Ramos (cell line): ENCODE data around the gene GOLGA6A.
"Not testable (repeated sequence)": the region's sequence is repeated elsewhere in the genome, so short reads cannot be mapped to it uniquely, and the experiment has no call there.

ENCODE experiments used
- in situ Hi-C: fragments of 300-500 bp; cut with MboI; formaldehyde crosslinking; loops from one replicate; pipeline ENCODE4 v1.14.3; 2022; ENCODE audit warnings: low sequenced_read_pairs; ENCODE audit not compliant: unreplicated experiment

Gene GOLGA6A

DNA sequence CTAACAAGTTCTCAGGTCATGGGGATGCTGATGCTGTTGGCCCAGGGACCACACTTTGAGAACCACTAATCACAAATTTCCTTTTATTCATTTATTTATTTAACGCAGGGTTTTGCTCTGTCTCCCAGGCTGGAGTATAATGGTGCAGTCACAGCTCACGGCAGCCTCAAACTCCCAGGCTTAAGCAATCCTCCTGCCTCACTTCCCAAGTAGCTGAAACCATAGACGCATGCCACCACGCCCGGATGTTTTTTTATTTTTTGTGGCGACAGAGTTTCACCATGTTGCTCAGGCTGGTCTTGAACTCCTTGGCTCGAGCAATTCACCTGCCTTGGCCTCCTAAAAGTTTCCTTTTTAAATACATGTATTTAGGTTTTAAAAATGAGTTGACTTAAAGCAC is 27.4 kb upstream of the GOLGA6A start:
- in situ Hi-C loops: no loop called here

- in situ Hi-C loops: not testable (repeated sequence)
Measured at GRCh38 chr15:74108611-74109010, 26.3 kb upstream of the GOLGA6A start.

GRCh38 chr15:74108111-74108510 is 25.8 kb upstream of the GOLGA6A start:
- in situ Hi-C loops: no loop called here

DNA sequence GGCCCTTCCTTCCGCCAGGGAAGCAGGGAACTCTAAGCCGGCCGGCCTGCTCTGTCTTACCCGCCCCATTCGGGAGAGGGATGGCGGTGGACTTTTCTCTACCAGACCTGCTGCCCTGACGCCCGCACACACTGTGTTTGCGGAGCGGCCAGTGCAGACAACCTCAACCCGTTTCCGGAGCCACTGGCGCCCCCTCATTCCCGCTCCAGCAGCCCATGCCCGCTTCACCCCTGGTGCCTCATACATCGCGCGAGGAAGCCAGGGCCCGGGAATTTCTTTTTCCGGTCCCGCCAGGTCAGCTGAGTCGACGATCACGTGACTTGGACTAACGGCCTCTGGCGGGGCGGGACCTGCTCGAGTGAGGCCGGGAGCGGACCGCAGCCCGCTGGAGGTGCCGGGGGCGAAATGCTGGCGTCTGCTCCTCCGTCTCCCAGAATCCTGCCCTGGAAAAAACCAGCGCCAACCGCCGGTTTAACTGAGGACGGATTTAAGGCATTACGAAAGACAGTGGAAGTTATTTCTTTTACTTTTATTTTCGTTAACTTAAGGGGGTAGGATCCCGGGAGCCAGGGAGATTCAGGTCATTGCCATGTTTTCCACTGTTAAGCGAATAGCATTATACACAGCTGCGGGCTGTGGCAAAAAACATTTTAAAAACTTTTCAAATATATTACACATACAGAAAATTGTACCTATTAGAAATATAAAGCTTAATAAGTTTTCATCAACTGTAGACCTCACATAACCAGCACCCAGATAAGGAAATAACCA is 17.8 kb upstream of the GOLGA6A start:
- in situ Hi-C loops: not testable (repeated sequence)

DNA sequence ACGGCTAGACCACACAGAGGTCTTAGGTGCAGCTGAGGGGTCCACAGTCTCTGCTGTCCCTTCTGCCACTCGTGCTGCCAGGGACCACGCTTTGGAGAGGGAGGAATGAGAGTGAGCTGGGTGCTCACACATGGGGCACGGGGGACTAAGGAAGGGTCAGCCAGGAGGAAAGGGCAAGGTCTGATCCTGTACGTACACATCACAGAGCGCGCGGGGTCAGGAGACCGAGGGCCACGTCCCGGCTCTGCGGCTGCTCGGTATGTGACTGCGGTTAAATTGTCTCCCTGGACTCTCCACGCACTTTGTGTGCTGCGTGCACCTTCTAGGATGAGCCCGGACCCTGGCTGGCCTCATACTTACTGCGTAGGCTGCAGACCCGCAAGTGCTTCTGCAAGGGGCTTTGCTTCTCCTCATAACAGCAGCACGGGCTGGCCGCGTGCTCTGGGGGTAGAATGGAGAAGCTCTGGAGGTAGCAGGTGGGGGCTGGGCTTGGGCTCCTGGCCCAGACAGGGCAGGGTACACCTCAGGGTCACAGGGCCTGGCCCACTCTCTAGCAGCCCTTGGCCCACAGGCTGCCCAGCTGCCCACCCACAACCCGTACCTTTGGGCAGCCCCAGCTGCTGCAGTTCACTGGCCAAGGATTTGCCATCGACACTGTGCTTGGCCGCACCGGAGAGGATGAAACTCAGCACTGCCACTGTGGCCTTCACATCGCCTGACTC is 14.6 kb upstream of the GOLGA6A start:
- in situ Hi-C loops: not testable (repeated sequence)

DNA sequence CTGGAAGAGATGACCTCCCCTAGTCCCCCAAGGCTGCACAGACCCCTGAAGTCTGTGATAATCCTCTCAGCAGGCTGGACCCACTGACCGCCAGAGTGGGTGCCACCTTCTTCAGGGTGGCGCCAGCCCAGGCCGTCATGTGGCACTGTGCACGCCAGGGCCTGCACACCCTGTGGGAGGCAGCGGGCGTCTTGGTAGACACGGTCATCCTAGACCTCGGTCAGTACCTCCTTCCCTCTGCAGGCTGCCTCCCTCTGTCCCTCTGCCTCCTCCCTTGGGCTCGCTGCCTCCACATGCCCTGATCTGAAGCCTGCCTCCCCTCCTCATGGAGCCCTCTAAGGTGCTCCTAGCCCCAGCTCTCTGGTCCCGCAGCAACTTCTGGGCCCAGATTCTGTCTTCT is 13.3 kb upstream of the GOLGA6A start:
- in situ Hi-C loops: not testable (repeated sequence)

GRCh38 chr15:74094567-74094966 is 12.2 kb upstream of the GOLGA6A start:
- in situ Hi-C loops: not testable (repeated sequence)

DNA sequence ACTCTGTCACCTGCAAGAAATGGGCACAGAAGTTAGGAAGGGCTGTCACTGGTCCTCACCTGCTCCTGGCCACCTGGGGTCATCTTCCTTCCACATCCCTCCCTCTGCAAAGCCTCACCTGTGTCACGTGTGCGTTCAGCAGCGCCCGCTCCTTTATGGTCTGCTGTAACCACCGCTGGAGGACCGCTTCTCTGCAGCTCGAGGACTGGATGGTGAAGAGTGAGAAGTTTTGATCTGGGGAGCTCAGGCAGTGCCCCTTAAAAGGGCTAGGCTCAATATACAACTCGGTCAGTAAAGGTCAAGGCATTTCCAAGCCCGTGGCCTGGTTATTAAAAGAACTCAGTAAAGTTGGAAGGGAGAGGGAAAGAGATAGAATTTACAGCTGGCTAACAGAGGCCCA is 6.6 kb downstream of the GOLGA6A start:
- in situ Hi-C loops: not testable (repeated sequence)

DNA sequence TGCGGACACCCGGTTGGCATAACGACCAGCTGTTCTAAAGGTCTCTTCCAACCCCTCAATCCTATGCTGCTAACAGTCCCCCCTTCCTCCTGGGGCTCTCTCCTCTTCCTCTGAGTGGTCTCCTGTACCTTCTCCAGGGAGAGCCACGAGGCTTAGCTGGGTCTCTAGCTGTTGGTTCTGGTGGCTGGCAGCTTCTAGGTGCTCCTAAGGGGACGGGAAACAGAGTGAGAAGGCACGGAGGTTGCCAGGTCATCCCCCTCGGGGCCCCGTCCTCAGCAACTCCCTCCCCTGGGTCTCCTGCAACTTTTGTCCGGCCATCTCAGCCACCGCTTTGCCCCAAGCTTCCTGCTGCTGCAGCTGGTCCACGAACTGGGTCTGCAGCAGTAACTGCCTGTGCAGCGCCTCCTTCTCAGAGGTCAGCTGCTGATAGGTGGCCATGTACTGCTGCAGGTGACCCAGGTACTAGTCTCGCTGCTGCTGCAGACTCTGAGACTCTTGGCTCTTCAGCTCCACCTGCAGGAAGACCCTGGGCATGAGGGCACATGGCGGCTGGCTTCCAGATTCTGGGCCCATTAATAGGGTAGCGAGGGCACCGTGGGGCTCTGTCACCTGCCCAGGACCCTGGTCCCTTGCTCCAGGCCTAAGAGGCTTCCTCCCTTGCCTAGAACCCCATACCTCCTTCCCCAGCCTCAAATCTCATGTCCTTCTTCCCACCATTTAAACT is 9.6 kb downstream of the GOLGA6A start:
- in situ Hi-C loops: not testable (repeated sequence)

GRCh38 chr15:74072132-74072531 is 10.2 kb downstream of the GOLGA6A start:
- in situ Hi-C loops: not testable (repeated sequence)

GRCh38 chr15:74071645-74072044 is 10.7 kb downstream of the GOLGA6A start:
- in situ Hi-C loops: not testable (repeated sequence)

- in situ Hi-C loops: not testable (repeated sequence)
Measured at GRCh38 chr15:74065684-74066411, 16.5 kb downstream of the GOLGA6A start.

DNA sequence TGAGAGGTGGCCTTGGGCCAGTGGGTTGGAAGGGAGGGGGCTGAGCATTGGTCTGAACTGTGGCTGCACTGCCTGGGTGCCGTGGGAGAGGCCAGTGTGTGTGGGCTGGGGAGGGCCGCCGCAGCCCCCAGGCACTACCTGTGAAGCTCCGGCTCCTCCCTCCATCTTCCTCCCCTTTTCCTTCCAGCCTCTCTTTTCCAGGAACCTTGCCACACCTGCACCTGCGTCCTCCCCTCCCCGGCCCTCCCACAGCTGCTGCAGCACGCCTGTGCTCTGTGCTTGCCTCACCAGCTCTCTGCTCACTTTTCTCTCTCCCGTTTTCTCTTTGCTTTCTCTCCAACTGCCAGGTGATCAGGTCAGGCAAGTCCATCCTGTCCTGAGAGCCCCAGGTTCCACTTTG is 17.5 kb downstream of the GOLGA6A start:
- in situ Hi-C loops: not testable (repeated sequence)

DNA sequence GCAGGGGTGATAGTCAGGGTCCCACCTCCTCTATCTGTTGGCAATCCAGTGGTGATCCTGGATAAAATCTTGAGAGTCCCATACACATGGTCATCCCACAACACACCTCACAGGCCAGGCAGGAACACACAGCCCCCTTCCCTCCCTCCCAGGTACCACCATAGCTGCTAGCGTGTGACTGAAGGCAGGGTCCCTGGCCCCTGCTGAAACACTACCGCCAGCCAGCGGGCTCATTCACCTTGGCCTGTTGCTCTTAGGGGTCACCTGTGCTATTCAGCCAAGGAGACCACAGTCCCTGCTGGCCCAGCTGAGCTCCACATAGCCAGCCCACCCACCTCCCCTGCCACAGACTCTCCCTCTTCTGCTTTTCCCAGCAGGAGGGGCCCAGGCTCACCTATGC is 18.2 kb downstream of the GOLGA6A start:
- in situ Hi-C loops: not testable (repeated sequence)

GRCh38 chr15:74063425-74064146 is 18.8 kb downstream of the GOLGA6A start:
- in situ Hi-C loops: not testable (repeated sequence)

GRCh38 chr15:74062671-74063070 is 19.7 kb downstream of the GOLGA6A start:
- in situ Hi-C loops: no loop called here

GRCh38 chr15:74062236-74062635 is 20.1 kb downstream of the GOLGA6A start:
- in situ Hi-C loops: no loop called here

DNA sequence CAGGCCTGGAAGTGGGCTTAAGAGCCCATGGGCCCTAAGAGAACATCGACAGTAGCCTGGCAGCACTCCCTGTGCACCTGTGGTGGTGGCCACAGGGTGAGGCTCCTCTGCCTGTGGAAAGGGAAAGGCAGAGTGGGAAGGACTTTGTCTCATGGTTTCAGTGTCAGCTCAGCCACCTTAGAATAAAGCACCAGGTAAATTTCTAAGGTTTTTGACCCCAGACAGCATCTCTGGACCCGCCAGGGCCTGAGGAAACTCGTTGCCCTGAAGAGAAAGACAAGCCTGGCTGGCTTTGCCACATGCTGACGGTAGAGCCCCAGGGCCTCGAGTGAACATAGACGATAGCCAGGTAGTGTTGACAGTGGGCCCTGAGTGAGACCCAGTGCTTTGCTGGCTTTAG is 22.1 kb downstream of the GOLGA6A start:
- in situ Hi-C loops: no loop called here

DNA sequence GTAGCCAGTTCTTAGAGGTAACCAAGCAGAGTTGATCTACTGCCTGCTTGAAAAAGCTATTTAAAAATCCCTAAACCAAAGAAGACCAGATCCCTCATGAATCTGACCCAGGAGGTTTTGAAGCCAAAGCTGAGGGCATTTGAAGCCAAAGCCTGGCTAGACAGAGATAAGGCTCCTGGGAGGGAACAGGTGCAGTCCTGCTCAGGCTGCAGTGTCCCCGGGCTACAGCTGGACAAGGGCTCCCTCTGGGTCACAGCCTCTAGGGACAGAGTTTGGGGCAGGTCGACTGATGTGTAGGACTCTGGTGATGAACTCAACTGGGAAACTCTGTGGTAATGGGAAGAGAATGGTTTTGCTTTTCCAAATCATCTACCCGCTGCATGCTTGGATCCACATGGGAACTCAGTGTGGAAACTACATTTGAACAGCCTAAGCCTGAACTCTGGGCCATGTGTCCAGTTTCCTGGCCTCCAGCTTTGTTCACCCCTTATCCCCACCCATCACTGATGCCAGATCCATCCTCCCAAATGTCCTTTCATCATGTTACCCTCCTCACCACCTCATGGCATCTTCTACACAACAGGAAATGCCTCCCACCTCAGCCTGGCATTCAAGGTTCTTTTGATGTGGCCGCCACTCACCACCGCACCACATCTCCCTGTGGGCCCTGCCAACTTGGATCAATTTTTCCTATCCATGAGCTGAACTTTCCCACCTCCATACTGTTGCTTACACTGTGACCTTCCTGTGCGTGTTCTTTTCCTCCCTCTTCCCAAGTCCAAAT is 23.1 kb downstream of the GOLGA6A start:
- in situ Hi-C loops: loop anchor here (5.0 kb wide), 1 partner anchor 68 kb away; no protein-coding TSS in a partner anchor
